Activated gamma-delta T cell (primary cell): ENCODE data around the gene SRRM1.
"Not testable (repeated sequence)": the region's sequence is repeated elsewhere in the genome, so short reads cannot be mapped to it uniquely, and the experiment has no call there.

Experiments
- DNase-seq: peaks from one replicate; lab custom pipeline; 2025; lab: John Stamatoyannopoulos, UW

SRRM1 gene

DNA sequence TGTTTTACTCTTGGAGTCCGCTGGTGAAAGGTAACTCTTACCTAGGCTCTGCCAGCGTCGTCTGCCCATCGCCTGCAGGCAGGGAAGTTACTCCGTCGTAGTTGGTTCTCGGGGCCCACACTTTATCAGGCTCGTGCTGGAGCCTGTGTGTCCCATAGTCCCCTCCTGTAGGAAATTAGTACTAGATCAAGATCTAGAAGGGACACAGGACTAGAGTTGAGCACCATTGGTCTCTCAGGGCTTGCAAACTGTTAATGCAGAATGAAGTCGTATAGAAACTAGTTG lies 940 bp downstream of the SRRM1 start:
- no peak for DNase-seq

DNA sequence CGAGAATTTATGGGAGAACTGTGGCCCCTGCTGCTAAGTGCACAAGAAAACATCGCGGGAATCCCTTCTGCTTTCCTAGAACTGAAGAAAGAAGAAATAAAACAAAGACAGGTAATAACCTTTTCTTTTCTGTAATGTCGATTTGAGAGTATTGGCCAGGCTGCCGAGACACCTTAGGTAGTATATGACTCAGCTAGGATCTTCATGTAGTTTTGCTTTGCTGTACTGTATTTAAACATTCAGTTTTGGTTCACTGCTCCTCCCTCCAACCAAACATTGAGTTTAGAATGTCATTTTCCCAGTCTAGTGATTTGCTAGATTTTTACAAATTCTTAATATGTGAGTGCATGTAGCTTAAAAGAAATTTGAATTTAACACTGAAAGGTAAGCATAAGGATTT lies 5.8 kb downstream of the SRRM1 start:
- DNase-seq, result no peak

DNA sequence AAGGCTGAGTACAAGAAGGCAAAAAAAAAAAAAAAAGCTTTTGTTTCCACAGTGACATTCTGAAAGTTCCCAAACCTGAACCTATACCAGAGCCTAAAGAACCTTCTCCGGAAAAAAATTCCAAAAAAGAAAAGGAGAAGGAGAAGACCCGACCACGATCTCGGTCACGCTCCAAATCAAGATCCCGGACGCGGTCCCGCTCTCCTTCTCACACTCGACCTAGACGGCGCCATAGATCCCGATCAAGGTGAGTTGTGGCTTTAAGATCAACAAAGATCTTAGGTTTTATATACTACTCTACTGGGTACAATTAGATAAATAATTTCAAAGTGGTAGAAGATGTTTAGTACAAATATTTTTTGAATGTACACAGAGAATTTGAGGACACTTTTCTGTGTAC lies 9.3 kb downstream of the SRRM1 start:
- DNase-seq, result no peak

DNA sequence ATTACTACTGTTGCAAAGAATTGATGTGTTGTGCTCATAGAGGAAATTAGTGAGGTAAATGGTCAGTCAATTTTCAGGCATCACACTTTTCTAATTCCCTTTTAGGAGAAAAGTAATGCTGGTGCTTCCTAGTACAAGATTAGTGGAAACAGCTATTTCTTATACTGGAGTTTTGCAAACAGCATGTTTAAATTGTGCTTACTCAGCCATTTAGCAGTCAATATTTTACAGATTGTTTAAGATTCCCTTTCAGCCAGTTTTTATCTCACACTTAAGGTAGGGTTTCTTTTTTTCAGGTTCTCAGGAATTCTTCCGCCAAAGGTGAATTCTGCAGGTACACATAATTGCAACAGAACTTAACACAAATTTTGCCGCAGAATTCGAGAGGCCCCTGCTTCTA lies 10.9 kb downstream of the SRRM1 start:
- DNase-seq, result no peak

DNA sequence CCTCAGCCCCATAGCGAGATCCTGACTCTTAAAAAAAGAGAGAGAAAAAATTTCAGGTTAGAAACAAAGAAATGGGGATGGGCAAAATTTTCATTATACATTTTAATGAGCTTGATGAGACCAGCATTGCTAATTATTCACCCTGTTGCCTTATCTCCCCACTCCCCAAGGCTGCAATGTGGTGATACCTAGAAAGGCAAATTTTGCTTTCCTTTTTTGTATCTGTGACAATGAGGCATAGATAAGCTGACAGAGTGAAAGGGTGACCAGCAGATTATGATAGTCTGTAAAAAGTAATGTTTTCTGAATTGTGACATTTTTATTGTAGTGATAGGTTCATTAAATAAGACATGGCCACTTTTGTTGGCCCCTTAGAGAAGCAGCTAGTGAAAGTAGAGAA lies 12.9 kb downstream of the SRRM1 start:
- DNase-seq, result no peak

DNA sequence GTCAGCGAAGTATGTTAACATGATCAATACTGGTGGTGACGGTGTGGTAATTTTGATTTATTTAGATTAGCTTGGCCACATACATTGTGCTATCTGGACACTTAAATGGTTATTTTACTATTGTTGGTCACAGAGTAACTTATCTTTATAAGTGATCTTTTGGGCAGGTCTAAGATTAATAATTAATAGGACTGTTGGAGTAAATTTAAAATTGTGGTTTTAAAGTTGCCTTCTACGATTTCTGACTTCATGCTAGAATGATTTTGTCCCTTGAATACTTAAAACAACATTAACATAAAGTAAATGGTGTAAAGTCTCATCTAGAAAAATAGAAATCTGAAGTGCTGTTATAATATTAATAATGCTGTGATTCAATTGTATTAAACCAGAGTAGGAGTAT lies 14.7 kb downstream of the SRRM1 start:
- no peak for DNase-seq

DNA sequence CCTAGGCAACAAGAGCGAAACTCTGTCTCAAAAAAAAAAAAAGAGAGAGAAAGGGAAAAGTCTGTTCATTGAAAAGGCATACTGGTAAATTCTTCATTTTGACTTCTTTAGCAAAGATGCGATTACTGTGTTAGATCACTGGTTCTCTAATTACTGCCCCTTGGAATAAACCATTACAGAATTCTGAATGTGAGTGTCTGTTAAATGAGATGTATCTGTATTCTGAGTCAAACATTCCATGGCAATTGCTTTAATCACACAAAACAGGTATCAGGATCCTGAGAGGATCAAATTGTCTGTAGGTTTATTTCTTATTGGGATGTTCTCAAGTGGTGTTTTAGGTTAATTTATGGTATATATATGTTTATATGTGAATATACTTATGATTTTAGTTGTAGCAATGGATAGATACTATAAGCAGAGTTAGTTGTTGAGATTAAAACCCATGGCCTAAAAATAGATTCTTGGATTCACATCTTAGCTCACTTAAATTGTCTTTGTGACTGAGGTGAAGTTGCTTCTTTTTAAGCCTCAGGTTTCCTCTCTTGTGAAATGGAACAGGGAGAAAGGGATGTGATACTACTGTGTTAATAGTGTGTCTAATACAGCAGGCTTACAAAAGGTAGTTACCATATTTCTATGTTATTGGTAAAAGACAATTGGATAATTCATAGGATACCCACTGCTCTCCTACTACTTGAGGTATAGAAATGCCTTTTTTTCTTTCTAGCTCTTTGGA lies 16.2 kb downstream of the SRRM1 start:
- DNase-seq, result no peak

DNA sequence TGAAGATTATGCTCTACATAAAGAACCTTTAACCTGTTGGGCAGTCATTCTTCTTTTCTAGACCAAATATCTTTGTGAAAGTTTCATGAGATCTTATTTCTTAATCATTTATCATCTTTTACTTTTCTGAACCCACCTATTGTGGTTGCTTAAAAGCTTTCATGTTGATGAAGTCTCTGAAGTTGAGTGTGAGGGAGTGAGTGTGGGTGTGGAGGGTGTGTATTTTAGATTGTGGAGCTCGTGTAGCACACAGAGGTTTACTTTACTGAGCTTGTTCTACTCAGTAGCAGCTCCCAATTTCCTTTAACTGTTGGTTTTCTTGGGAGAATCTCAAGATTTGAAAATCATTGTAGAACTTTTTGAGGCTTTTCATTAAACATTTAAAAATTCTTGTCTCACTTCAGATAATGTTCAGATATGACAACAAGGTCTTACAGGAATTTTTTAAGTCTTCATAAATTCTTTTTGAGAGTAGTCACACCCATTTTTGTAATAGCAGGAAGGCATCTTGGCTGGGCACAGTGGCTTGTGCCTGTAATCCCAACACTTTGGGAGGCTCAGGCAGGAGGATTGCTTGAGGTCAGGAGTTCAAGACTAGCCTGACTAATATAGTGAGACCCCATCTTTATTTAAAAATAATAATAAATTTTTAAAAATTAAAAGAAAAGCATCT lies 17.0 kb downstream of the SRRM1 start:
- no peak for DNase-seq

DNA sequence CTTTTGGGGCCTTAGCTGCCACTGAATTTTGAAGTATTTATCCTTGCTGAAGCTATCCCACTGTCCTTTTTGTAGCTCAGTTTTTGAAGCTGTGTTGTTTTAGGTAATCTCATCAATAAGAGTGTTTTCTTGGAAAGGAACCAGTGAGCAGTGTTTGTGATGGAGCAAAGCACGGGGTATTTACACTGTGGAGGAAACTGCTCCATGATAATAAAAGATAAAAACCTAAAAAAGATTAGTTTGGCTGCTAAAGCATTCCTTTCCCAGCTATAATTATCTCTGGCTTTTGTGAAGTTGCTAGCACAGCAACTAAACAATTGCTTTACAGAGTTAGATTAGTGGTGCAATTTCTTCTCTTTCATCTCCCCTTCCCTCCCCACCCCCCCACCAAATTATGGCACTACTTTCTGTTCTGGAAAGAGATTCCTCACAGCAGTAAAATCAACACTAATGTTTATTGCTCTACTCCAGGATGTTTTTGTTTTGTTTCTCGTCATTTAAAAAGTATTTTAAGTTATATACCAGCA lies 21.5 kb downstream of the SRRM1 start:
- DNase-seq, result no peak

DNA sequence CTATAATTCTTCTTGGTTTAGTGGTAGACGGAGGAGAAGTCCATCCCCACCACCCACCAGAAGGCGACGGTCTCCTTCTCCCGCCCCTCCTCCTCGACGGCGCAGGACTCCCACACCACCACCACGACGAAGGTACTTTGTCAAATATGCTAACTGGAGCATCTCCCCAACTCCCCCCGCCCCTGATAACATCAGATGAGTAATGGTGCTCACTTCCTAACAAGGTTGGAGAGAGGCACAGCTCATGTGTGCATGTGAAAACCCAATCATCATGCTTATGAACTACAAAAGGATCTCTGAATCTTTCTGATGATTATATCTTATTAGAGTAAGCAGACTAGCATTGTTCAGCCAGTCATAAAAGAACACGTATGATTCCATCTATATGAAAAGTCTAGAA lies 23.7 kb downstream of the SRRM1 start:
- DNase-seq, result no peak

DNA sequence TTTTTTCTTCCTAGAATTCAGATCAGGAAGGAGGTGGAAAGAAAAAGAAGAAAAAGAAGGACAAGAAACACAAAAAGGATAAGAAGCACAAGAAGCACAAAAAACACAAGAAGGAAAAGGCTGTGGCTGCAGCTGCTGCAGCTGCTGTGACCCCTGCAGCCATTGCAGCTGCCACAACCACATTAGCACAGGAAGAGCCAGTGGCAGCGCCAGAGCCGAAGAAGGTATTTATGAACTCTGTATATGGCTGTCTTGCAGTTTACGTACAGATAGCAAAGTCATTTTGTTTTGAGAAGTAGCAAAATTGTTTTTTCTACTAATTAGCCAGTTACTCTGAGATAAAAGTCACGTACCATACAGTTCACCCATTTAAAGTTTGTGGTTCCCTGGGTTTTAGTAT lies 28.3 kb downstream of the SRRM1 start:
- DNase-seq, result not testable (repeated sequence)

DNA sequence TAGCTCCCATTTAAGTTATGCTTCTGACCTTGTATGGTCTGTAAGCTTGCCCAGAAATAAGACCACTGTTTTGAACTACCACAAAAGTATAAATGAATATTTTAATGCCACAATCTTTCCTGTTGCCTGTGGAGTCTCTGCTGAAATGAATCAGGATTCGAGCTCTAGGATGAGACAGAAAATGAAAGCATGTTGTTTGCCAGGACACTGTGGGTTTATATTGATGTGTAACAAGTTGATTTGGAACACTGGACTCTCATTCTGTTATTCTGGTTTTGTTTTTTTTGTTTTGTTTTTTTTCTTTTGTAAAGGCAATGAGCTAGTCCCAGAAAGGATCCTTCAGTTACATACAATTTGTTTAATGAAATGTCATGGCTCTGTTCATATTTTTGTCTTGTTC lies 29.6 kb downstream of the SRRM1 start:
- not testable (repeated sequence) for DNase-seq

DNA sequence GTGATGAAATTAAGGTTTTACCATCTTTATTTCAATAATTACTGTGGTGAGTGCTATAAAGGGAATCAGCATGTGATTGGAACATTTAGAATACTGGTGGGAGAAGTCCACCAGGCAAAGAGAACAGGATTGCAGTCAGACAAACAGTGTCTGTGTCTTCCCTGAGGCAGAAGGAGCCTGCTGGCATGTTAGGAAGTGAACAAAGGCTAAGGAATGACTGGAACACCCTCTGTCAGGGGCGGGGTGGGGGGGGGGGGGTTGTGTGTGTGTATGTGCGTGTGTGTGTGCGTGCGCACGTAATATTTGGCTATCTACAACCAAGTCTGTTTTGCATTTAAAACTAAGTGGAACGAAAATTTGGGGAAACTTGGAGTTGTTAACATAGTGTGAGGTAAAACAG lies 30.2 kb downstream of the SRRM1 start:
- no peak for DNase-seq

DNA sequence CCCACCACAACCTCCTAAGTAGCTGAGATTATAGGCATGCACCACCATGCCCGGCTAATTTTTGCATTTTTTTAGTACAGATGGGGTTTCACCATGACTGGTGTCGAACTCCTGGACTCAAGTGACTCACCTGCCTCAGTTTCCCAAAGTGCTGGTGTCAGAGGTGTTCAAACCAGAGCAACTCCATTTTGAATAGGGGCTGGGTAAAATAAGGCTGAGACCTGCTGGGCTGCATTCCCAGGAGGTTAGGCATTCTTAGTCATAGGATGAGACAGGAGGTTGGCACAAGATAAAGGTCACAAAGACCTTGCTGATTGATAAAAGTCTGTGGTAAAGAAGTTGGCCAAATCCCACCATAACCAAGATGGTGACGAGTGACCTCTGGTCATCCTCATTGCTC lies 35.3 kb downstream of the SRRM1 start:
- DNase-seq, result not testable (repeated sequence)

DNA sequence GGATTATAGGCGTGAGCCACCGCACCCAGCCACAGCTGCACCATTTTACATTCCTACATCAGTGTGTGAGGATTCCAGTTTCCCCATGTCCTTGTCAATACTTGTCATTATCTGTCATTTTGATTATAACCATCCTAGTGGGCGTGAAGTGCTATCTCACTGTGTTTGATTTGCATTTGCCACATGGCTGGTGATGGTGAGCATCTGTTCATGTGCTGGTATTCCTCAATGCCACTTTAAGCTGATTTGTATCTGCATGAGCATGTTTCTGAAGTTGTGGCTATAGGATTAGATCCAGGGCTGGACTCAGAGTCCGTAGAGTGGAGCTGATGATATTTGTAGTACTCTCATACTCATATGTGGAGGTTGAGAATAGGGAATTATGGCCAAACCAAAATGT lies 36.6 kb downstream of the SRRM1 start:
- no peak for DNase-seq

DNA sequence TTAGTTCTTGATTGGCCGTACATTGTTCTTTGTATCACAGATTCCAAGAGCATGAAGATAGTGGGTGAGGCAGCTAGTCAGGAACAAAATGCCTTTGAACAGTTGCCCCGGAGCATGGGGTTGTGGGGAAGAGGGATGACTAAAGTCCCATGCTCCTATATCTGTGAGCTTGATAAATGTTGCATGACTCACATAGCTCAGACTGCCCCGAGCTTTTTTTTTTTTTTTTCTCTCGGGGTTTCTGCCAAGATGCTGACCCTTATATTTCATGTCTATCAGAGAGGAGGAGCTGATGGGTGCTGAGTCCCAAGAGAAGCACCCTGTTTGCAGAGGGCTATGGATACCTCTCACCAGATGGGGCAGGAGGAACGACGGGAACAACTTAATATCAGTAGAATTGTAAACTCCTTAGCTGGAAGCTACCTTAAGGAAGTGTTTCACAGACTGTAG lies 40.6 kb downstream of the SRRM1 start:
- DNase-seq, result no peak

DNA sequence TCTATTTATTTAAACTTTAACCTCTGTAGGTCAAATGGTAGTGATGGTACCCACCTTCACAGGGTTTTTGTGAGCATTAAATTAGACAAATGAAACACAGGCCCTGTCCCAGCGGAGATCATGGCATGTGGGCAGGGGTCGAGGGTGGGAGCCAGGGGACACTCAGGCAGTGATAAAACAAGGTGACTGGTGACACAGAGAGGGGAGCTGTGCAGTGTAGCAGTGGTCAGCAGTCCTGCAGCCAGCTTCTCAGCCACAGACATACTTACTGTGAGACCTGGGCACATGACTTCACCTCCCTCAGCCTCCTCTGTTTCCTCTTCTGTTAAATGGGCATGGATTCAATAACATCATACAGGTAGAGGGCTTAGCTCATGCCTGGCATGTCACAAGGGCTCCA lies 44.9 kb downstream of the SRRM1 start:
- DNase-seq, result no peak

DNA sequence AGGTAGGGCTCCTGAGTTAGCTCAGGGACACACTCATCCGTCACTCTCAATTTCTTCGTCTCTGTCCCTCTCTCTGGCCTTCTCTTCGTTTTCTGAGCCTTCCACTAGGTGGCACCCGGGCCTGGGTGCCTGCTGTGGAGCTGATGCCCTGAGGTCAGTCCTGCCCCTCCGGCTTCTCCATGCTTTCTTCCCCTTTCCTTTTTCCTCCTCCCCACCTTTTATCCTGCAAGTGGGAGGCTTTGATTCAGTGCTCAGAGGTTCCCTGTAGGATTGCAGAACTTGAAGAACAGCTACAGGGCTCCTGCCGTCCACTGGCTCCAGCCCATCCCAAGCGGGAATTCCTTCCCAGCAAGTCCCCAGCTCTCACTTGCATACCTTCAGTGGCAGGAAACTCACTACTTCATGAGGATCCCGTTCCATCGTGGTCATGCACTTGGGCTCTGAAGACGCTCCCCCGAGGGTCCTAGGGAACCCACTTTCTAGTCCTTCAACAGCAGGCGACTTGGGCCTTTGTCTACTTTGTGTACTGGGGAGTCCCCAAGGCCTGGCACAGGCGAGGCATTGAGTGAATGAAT lies 45.6 kb downstream of the SRRM1 start:
- DNase-seq, result no peak

DNA sequence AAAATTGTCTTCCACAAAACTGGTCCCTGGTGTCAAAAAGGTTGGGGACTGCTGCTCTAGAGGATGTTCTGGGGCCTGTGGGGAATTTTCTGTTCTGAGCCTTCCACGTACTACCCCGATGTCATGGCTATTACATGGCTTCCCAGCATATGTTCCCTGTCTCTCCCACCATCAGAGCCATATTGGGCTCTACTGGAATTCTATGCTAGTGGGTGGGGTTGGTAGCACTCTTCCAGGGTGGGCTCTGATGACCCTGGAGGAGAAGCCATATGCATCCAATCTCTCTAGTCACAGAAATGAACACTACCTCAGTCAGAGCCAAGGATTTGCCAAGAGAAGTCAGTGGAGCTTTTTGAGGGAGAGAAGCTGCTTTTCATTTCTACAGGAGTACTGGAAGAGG lies 47.9 kb downstream of the SRRM1 start:
- DNase-seq, result no peak

DNA sequence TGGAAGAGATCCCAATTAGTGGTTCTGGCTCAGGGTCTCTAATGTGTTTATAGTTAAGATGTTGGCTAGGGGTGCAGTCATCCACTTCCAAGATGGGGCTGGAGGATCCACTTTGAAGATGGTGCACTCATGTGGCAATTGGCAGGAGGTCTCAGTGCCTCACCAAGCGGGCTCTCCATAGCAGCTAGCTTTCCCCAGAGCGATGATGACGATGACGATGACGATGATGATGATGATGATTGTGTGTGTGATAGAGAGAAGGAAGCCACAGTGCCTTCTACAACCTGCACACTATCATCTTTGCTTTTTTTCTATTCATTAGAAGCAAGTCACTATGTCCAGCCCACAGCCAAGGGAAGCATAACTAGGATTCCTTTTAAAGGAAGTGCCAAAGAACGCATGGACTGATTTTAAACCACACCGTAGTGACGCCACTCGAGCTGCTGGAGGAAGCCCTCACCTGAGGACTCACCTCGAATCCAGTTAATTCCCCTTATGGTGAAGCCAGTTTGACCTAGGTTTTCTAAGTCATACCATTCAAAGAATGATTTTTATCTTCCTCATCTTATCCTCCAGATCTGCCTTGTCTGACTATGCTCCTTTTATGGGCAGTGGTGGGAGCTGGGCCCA lies 49.4 kb downstream of the SRRM1 start:
- DNase-seq, result no peak

DNA sequence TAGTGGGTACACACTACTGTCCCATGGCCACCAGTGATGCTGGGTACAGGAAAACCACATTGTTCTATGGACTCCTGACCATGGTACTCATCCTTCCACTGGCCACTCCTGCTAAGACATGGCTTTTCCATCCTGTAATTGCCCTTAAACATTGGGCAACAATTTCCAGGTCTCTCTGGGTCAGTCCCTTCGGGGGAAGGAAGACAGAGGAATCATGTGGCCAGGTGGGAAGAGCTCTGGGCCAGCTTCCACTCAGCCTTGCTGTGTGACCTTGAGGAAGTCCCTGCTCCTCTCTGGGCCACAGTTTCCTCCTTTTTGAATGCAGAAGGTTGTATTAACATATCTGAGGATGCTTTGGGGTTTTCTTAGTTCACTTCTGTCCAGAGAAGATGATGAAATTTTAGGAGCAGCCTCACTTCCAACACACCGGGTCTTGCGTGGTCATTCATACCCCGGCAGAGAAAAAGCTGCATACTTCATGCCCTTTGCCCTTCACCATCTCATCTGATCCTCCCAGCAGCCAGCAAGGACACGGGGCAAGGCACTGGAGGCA lies 50.8 kb downstream of the SRRM1 start:
- no peak for DNase-seq

DNA sequence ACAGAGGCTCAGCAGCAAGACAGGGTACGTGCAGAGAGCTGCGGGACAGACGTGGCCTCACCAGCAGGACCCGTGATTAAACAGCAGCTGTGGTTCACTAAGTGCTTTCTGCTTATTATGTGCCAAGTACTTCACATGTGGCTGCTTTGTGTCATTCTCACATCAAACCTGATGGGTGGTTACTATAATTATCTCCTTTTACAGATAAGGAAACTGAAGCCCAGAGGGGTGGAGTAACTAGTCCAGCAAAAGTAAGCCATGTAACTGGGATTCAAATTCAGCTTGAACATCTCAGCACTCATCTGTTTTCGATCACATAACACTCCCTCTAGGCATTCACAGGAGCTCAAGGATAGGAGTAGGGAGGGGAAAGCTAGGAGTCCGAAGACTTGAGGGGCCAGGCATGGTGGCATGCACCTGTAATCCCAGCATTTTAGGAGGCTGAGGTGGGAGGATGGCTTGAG lies 51.3 kb downstream of the SRRM1 start:
- DNase-seq, result no peak
